ENCODE results near the gene TMC7. TPM values are rescaled to one million over a fixed set of nuclear protein-coding genes. Genes with fewer than 3 reads are reported as not detected.
"Not testable (repeated sequence)": the region's sequence is repeated elsewhere in the genome, so short reads cannot be mapped to it uniquely, and the experiment has no call there.

The TMC7 gene
- total RNA-seq, 1 donor from 2014 or later, result 0.75 TPM

DNA sequence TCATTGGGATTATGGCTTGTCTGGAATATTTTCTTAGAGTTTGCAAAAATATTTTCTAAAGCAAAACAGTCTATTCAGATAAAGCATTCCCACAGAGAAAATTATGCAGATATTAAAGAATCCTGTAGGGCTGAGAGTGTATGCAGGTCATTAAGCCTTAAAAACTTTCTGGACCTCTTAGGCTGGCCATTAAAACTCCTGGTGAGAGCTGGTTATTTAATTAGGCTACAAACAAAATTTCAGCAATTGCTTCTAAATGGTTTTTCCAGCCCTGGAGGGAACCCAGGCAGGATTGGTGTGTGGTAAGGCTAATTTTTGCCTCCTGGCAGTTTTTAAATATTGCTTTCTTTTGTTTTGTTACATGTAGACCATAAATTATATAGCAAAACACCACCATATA is 30.2 kb upstream of the TMC7 start:
- Histone ChIP-seq H3K4me3 (ENCODE audit: low read depth, low read length) (no peak overlapping the region), H3K36me3 (ENCODE audit: control insufficient read depth, insufficient read depth, low read length) (no peaks in the 10 kb centered on the region), H3K27me3 (ENCODE audit: control insufficient read depth, insufficient read depth, low read length) (no peaks in the 10 kb centered on the region)
- DNase-seq (ENCODE audit: low read depth), result no peak
- TF ChIP-seq, protein P1, sequence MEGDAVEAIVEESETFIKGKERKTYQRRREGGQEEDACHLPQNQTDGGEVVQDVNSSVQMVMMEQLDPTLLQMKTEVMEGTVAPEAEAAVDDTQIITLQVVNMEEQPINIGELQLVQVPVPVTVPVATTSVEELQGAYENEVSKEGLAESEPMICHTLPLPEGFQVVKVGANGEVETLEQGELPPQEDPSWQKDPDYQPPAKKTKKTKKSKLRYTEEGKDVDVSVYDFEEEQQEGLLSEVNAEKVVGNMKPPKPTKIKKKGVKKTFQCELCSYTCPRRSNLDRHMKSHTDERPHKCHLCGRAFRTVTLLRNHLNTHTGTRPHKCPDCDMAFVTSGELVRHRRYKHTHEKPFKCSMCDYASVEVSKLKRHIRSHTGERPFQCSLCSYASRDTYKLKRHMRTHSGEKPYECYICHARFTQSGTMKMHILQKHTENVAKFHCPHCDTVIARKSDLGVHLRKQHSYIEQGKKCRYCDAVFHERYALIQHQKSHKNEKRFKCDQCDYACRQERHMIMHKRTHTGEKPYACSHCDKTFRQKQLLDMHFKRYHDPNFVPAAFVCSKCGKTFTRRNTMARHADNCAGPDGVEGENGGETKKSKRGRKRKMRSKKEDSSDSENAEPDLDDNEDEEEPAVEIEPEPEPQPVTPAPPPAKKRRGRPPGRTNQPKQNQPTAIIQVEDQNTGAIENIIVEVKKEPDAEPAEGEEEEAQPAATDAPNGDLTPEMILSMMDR (IDR thresholded peaks at IDR 0.05; ENCODE audit: insufficient read depth, low read length, poor library complexity, severe bottlenecking), result no peak

DNA sequence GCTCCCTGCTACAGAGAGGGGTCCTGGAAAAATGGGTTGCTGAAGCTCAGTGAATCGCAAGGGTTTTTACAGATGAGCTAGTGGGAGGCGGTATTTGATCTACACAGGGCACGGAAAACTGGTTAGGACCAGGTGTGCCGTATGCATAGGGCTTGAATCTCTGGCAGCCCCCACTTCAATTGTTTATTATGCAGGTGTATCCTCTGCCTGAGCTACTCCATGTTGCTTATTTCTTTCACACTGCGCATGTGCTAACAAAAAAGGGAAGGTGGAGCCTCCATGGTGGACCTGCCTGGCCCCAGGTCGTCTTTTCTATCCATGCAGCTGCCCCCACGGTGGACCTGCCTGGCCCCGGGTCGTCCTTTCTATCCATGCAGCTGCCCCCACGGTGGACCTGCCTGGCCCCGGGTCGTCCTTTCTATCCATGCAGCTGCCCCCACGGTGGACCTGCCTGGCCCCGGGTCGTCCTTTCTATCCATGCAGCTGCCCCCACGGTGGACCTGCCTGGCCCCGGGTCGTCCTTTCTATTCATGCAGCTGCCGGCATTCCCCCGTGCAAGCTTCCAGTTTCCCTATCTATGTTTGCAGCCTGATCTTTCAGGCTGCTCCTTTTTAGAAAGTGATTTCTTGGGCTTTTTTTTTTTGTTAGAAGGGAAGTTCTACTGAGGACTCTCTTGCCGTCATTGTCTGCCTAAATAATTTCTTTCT is 27.7 kb upstream of the TMC7 start:
- H3K27me3 ChIP-seq (ENCODE audit: control insufficient read depth, insufficient read depth, low read length); H3K36me3 ChIP-seq (ENCODE audit: control insufficient read depth, insufficient read depth, low read length); DNase-seq (ENCODE audit: low read depth); H3K4me3 ChIP-seq (ENCODE audit: low read depth, low read length): not testable (repeated sequence)

DNA sequence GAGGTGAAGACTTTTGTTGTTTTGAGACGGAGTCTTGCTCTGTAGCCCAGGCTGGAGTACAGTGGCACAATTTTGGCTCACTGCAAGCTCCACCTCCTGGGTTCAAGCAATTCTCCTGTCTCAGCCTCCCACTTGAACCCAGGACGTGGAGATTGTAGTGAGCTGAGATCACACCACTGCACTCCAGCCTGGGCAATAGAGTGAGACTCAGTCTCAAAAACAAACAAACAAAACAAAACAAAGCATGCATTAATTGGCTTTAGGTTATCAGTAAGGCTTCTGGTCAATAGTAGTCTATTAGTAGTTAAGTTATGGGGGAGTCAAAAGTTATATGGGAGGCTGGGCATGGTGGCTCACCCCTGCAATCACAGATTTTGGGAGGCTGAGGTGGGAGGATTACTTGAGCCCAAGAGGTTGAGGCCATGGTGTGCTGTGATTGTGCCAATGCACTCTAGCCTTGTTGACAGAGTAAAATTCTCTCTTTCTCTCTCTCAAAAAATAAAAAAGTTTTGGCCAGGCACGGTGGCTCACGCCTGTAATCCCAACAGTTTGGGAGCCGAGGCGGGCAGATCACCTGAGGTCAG is 27.0 kb upstream of the TMC7 start:
- not testable (repeated sequence) for H3K27me3 ChIP-seq (ENCODE audit: control insufficient read depth, insufficient read depth, low read length); H3K4me3 ChIP-seq (ENCODE audit: low read depth, low read length); H3K36me3 ChIP-seq (ENCODE audit: control insufficient read depth, insufficient read depth, low read length); DNase-seq (ENCODE audit: low read depth)

DNA sequence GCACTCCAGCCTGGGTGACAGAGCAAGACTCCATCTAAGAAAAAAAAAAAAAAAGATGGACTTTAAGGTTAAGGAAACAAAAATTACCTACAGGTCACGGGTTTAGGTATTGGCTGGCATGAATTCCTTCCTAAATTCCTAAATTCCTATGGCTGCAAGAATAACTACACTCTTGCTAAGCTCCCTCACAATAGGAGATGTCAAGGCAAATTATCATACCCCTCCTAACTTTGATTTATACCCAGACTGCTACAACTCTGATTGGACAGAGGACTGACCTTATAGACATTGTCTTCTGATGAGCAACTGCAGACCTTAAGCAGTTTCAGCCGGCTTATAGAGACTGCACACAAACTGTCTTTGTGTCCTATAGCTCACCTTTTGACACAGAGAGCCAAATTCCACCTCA is 25.1 kb upstream of the TMC7 start:
- no peak for DNase-seq (ENCODE audit: low read depth)
- Histone ChIP-seq H3K4me3 (ENCODE audit: low read depth, low read length) (no peak overlapping the region), H3K36me3 (ENCODE audit: control insufficient read depth, insufficient read depth, low read length) (no peaks in the 10 kb centered on the region), H3K27me3 (ENCODE audit: control insufficient read depth, insufficient read depth, low read length) (peaks cover 2% of the 10 kb centered on the region)
- TF ChIP-seq, protein P1 (IDR thresholded peaks at IDR 0.05; ENCODE audit: insufficient read depth, low read length, poor library complexity, severe bottlenecking), result no peak

DNA sequence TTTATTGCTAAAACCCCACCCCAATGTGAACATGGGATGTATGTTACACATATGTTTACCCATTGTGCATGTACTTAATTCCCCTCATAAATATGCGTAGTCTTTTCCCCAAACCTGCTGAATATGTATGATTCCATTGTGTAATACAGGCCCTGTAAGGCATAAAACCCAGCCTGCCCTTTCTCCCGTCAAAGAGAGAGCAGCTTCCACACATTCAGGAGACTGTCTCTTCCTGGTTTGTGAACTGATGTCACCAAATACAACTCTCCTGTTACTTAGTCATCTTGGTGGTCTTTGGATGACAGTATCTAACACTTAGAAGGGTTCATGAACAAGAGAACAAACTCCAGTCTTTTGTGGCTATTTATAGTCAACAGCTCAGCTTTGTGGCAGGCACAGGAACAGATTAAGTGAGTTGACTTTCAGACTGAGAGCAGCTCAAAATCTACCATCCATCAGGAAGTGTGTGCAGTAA is 24.7 kb upstream of the TMC7 start:
- TF ChIP-seq, protein P1 (IDR thresholded peaks at IDR 0.05; ENCODE audit: insufficient read depth, low read length, poor library complexity, severe bottlenecking), result no peak
- H3K36me3 ChIP-seq (ENCODE audit: control insufficient read depth, insufficient read depth, low read length), result no peaks in the 10 kb centered on the region
- peaks cover 2% of the 10 kb centered on the region for H3K27me3 ChIP-seq (ENCODE audit: control insufficient read depth, insufficient read depth, low read length)
- H3K4me3 ChIP-seq (ENCODE audit: low read depth, low read length), result no peak overlapping the region
- no peak for DNase-seq (ENCODE audit: low read depth)

DNA sequence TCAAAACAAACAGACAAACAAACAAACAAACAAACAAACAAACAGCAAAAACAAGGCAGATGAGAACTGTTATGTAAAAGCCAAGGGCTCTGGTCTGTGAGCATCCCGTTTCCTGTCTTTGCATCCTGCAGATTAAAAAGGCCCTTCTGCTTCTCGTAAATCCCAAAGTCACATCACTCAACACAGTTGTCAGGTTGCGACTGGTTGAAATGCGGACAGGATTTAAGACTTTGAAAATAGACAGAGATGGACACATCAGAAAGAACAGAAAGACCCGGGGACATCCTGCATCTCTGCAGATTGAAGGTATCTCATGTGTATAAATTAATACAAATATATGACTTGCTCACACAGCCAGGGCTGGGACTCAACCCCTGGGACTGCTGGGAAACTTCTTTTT is 18.2 kb upstream of the TMC7 start:
- no peak for DNase-seq (ENCODE audit: low read depth)
- Histone ChIP-seq H3K4me3 (ENCODE audit: low read depth, low read length) (no peak overlapping the region), H3K27me3 (ENCODE audit: control insufficient read depth, insufficient read depth, low read length) (peaks cover 2% of the 10 kb centered on the region), H3K36me3 (ENCODE audit: control insufficient read depth, insufficient read depth, low read length) (no peaks in the 10 kb centered on the region)
- TF ChIP-seq, protein P1 (IDR thresholded peaks at IDR 0.05; ENCODE audit: insufficient read depth, low read length, poor library complexity, severe bottlenecking), result no peak

DNA sequence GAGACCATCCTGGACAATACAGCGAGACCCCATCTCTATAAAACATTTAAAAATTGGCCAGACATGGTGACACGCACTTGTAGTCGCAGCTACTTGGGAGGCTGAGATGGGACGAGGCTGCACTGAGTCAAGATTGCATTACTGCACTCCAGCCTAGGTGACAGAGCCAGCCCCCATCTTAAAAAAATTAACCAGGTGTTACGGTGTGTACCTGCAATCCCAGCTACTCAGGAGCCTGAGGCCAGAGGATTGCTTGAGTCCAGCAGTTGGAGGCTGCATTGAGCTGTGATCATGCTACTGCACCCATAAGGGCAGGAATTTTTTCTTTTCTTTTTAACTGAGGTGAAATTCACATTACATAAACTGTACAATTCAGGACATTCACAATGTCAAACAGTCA is 16.9 kb upstream of the TMC7 start:
- Histone ChIP-seq H3K36me3 (ENCODE audit: control insufficient read depth, insufficient read depth, low read length) (no peaks in the 10 kb centered on the region), H3K4me3 (ENCODE audit: low read depth, low read length) (no peak overlapping the region), H3K27me3 (ENCODE audit: control insufficient read depth, insufficient read depth, low read length) (no peaks in the 10 kb centered on the region)
- TF ChIP-seq, protein P1 (IDR thresholded peaks at IDR 0.05; ENCODE audit: insufficient read depth, low read length, poor library complexity, severe bottlenecking), result no peak
- DNase-seq (ENCODE audit: low read depth), result no peak
